GM12878 (cell line): ENCODE measurements around the gene SOX18. TPM values are rescaled to one million over a fixed set of nuclear protein-coding genes. Genes with fewer than 3 reads are reported as not detected.

ENCODE experiments used
- ATAC-seq: fragments of 200-7000 bp; cut with Tn5 transposase; 3 replicates; pipeline ENCODE4 v1.9.1; 2020; ENCODE audit warnings: mild to moderate bottlenecking, moderate library complexity
- BruUV-seq: library from RNA; stranded (reverse); fragments of 400-500 nt; replicated peaks from 2 replicates; lab custom pipeline; 2021; lab: Mats Ljungman, UMichigan
- CTCF ChIA-PET: fragments of 300-600 bp; sonication (Branson Sonifier 250); formaldehyde crosslinking; extraction: SDS; loops from one replicate; lab custom pipeline; 2021; ENCODE audit warnings: inconsistent platforms; lab: Yijun Ruan, JAX
- POLR2A ChIA-PET: fragments of 350-600 bp; formaldehyde crosslinking; extraction: SDS; loops from one replicate; lab custom pipeline; 2021; ENCODE audit warnings: inconsistent platforms; lab: Charles Lee
- RAD21 ChIA-PET: fragments of 300-600 bp; sonication (Branson Sonifier 250); formaldehyde crosslinking; loops from one replicate; lab custom pipeline; 2023; ENCODE audit warnings: antibody characterized with exemption; ENCODE audit not compliant: unreplicated experiment; lab: Charles Lee
- SMC1A ChIA-PET: fragments of 300-600 bp; sonication (Branson Sonifier 250); formaldehyde crosslinking; loops from one replicate; lab custom pipeline; 2023; ENCODE audit not compliant: unreplicated experiment, uncharacterized antibody; lab: Charles Lee
- DNase-seq: peaks from one replicate; pipeline ENCODE4 v3.0.0-alpha.2; 2011; ENCODE audit warnings: low read depth, low spot score
- FAIRE-seq: peaks from 3 replicates; lab custom pipeline; 2011; peaks lifted over from hg19 to GRCh38; lab: Jason Lieb, UNC
- H2AFZ ChIP-seq: 2 replicates; pipeline ENCODE4 v1.6.0; 2011; ENCODE audit warnings: low read depth, low read length, control low read depth; ENCODE audit not compliant: control insufficient read depth
- H3K27ac ChIP-seq: 2 replicates; pipeline ENCODE4 v1.5.1; 2011; ENCODE audit warnings: control low read depth; ENCODE audit not compliant: control insufficient read depth, insufficient read depth
- H3K27me3 ChIP-seq, 2 experiments: replicated peaks in 1 of 2; 2 replicates each; pipeline versions ENCODE4 v1.6.0 to v1.6.1; 2011; ENCODE audit warnings: low read length in 1 of 2; ENCODE audit not compliant: control insufficient read depth in 2 of 2, insufficient read depth in 2 of 2
- H3K36me3 ChIP-seq, 2 experiments: 2 replicates each; pipeline ENCODE4 v1.5.1; 2011; ENCODE audit warnings: low read length in 1 of 2; ENCODE audit not compliant: control insufficient read depth in 2 of 2, insufficient read depth in 2 of 2
- H3K4me1 ChIP-seq: 2 replicates; pipeline ENCODE4 v1.6.1; 2011; ENCODE audit warnings: mild to moderate bottlenecking, low read length, moderate library complexity, mixed read lengths; ENCODE audit not compliant: control insufficient read depth, insufficient read depth
- H3K4me2 ChIP-seq: 2 replicates; pipeline ENCODE4 v1.6.0; 2011; ENCODE audit warnings: control low read depth; ENCODE audit not compliant: control insufficient read depth, insufficient read depth
- H3K4me3 ChIP-seq: fragments of 200-600 bp; sonication (generic); 2 replicates; pipeline ENCODE4 v1.5.1; 2016
- H3K79me2 ChIP-seq: 2 replicates; pipeline ENCODE4 v1.6.0; 2011; ENCODE audit warnings: low read length; ENCODE audit not compliant: control insufficient read depth, insufficient read depth
- H3K9ac ChIP-seq: 2 replicates; pipeline ENCODE4 v1.8.0; 2011; ENCODE audit warnings: low read length, control low read depth, mixed read lengths; ENCODE audit not compliant: control insufficient read depth, insufficient read depth
- H3K9me3 ChIP-seq: replicated peaks from 3 replicates; pipeline ENCODE4 v1.5.1; 2011; ENCODE audit warnings: mild to moderate bottlenecking, low read length; ENCODE audit not compliant: control insufficient read depth, insufficient read depth
- H4K20me1 ChIP-seq: 2 replicates; pipeline ENCODE4 v1.6.0; 2011; ENCODE audit not compliant: control insufficient read depth, insufficient read depth
- ASH2L ChIP-seq: fragments of 300-600, 200-600 bp; sonication (generic); IDR thresholded peaks from 2 replicates; pipeline ENCODE4 v1.6.1; 2017; ENCODE audit warnings: low read depth, mild to moderate bottlenecking, borderline replicate concordance
- CBFB ChIP-seq: IDR thresholded peaks from 2 replicates; pipeline ENCODE4 v1.6.1; 2016; ENCODE audit warnings: antibody characterized with exemption, low read depth
- CREB1 ChIP-seq: IDR thresholded peaks from 2 replicates; pipeline ENCODE4 v1.6.1; 2012; ENCODE audit warnings: low read depth, mild to moderate bottlenecking, inconsistent platforms
- FOS ChIP-seq: IDR thresholded peaks from 3 replicates; pipeline ENCODE4 v1.6.1; 2011; ENCODE audit warnings: borderline replicate concordance; ENCODE audit not compliant: insufficient read length; ENCODE audit errors: extremely low read depth
- NR2F1 ChIP-seq: fragments of 450-650 bp; conservative IDR thresholded peaks from 2 replicates; pipeline ENCODE4 v1.6.1; 2017; ENCODE audit warnings: mild to moderate bottlenecking
- PAX5 ChIP-seq: IDR thresholded peaks from 2 replicates; pipeline ENCODE4 v1.6.1; 2011; ENCODE audit warnings: low read depth, low read length, borderline replicate concordance
- RBBP5 ChIP-seq: fragments of 200-600 bp; sonication (generic); conservative IDR thresholded peaks from 2 replicates; pipeline ENCODE4 v1.6.1; 2016
- RFX5 ChIP-seq: IDR thresholded peaks from 2 replicates; pipeline ENCODE4 v1.6.1; 2011; ENCODE audit warnings: low read depth, low read length, improper control_type of control experiment
- SMAD1 ChIP-seq: fragments of 450-650 bp; IDR thresholded peaks from 2 replicates; pipeline ENCODE4 v1.6.1; 2018; ENCODE audit warnings: mild to moderate bottlenecking, low read depth; ENCODE audit not compliant: partially characterized antibody
- SMARCA5 ChIP-seq: fragments of 450-650 bp; IDR thresholded peaks from 2 replicates; pipeline ENCODE4 v1.6.1; 2017; ENCODE audit warnings: mild to moderate bottlenecking
- SREBF2 ChIP-seq: IDR thresholded peaks from 2 replicates; pipeline ENCODE4 v1.6.1; 2012; ENCODE audit warnings: mild to moderate bottlenecking, low read length
- TBL1XR1 ChIP-seq: IDR thresholded peaks from 2 replicates; pipeline ENCODE4 v1.6.1; 2012; ENCODE audit warnings: low read depth, low read length, improper control_type of control experiment
- USF1 ChIP-seq: IDR thresholded peaks from 2 replicates; pipeline ENCODE4 v1.6.1; 2011; ENCODE audit warnings: borderline replicate concordance, low read depth, mild to moderate bottlenecking, moderate library complexity, mixed read lengths, low read length; ENCODE audit not compliant: insufficient read depth; ENCODE audit errors: extremely low read length
- ZBED1 ChIP-seq: IDR thresholded peaks from 2 replicates; pipeline ENCODE4 v1.6.1; 2016; ENCODE audit warnings: borderline replicate concordance
- ZNF592 ChIP-seq: fragments of 450-650 bp; IDR thresholded peaks from 2 replicates; pipeline ENCODE4 v1.6.1; 2017; ENCODE audit warnings: mild to moderate bottlenecking, moderate library complexity
- WGBS: methylation state at CpG from one replicate; pipeline ENCODE4 v1.1.6; 2016; ENCODE audit warnings: low lambda C conversion rate; ENCODE audit not compliant: insufficient replicate concordance, insufficient coverage; ENCODE audit errors: missing lambda C conversion rate; 5-methylcytosine and 5-hydroxymethylcytosine counted together
- in situ Hi-C: fragments of 300-500 bp; cut with MboI; formaldehyde crosslinking; loops from 9 replicates; pipeline ENCODE4 v1.14.3; 2018; ENCODE audit warnings: mixed read lengths
- intact Hi-C: fragments of 100-400 bp; cut with micrococcal nuclease; formaldehyde crosslinking; loops from one replicate; pipeline ENCODE4 v1.14.2; 2022; ENCODE audit not compliant: unreplicated experiment
- polyA plus RNA-seq, 11 experiments: library from polyadenylated mRNA; depleted of rRNA in 4 of 11; unstranded in 6 of 11; stranded (reverse) in 5 of 11; fragments of >200 nt; fragmentation: Nextera tagmentation in 4 of 11; fragmentation: Illumina TruSeq in 1 of 11; extraction: Ambion mirVana in 4 of 11; extraction: Trizol in 1 of 11; gene quantifications; 1 replicate in 1 of 11; 2 replicates in 10 of 11; pipeline versions ENCODE4 v1.2.1 to v1.2.3, GENCODE V29; 2011 to 2016; ENCODE audit warnings: inconsistent platforms in 2 of 11, missing spikeins in 2 of 11, low read depth in 1 of 11
- total RNA-seq, 4 experiments: library from RNA; depleted of rRNA in 3 of 4; stranded (reverse); fragments of >200 nt in 3 of 4; fragmentation: Illumina TruSeq in 1 of 4; extraction: Trizol in 1 of 4; gene quantifications; 2 replicates each; pipeline versions ENCODE4 v1.2.1 to v1.2.3, GENCODE V29; 2013 to 2021

SOX18 gene
- total and polyA plus RNA-seq, 10 of the 15 experiments (the other 5 are each of a cell fraction or from before 2014, with no cell fraction given), result 0.05 to 5.6 (median 0.28) TPM; not detected in 3

GRCh38 chr20:64077876-64078551, 28.6 kb upstream of the SOX18 start:
- POLR2A ChIA-PET, result interaction anchor here (0.8 to 3.5 kb wide), 7 partner anchors 13 to 98 kb away, joined by 4 to 14 read pairs (median 10); partner anchors contain the start of genes C20orf204, PRPF6 and SAMD10
- BruUV-seq, result no TSS peak
- intact Hi-C loops (loop anchor here (2.0 kb wide), 1 partner anchor 15 kb away; the partner anchor contains the start of gene TCEA2), in situ Hi-C loops (no loop called here)
- WGBS, result 0% methylated on average over 15 of the region's 15 CpGs
- peak overlapping the region; percentile 83 for H3K4me3 ChIP-seq
- H3K9ac ChIP-seq, result peak overlapping the region; percentile 91
- CTCF ChIA-PET, result interaction anchor here (0.6 to 3.9 kb wide), 11 partner anchors 9 to 456 kb away, joined by 3 to 22 read pairs (median 6); no protein-coding TSS in a partner anchor
- peaks cover 30% of the 10 kb centered on the region for H3K79me2 ChIP-seq
- H3K27ac ChIP-seq, result peak overlapping the region; percentile 85
- peaks cover 0 to 16% of the 10 kb centered on the region in 2 experiments; a peak in 3 of 4 replicates for H3K36me3 ChIP-seq
- no peaks in the 10 kb centered on the region; a peak in 1 of 4 replicates for H3K27me3 ChIP-seq
- H3K4me1 ChIP-seq, result peaks cover 22% of the 10 kb centered on the region
- no peaks in the 10 kb centered on the region for H4K20me1 ChIP-seq
- FAIRE-seq (peak; percentile 57), DNase-seq (no peak), ATAC-seq (peak; percentile 62)
- RAD21 ChIA-PET, result interaction anchor here (0.7 to 3.0 kb wide), 10 partner anchors 15 to 540 kb away, joined by 3 to 10 read pairs (median 6); partner anchors contain the start of genes PTK6, SAMD10 and TCEA2
- H3K9me3 ChIP-seq, result no peaks in the 10 kb centered on the region
- SMC1A ChIA-PET, result interaction anchor here (1.0 to 2.8 kb wide), 8 partner anchors 12 to 42 kb away, joined by 3 to 10 read pairs (median 6); partner anchors contain the start of gene TCEA2
- no peak overlapping the region for H2AFZ ChIP-seq
- peak overlapping the region; percentile 97 for H3K4me2 ChIP-seq
- TF ChIP-seq CREB1 (no peak), RBBP5 (no peak), ZBED1 (no peak), ASH2L (no peak), SMARCA5 (0 out of 2 replicates have a peak, but pooled peaks have one; percentile 41), SMAD1 (no peak), CBFB (no peak), USF1 (no peak), ZNF592 (no peak), PAX5 (no peak), NR2F1 (0 out of 2 replicates have a peak, but pooled peaks have one; percentile 43), SREBF2 (no peak), FOS (no peak), TBL1XR1 (no peak), RFX5 (0 out of 2 replicates have a peak, but pooled peaks have one; percentile 4)
